Measurements from ENCODE around the gene C7orf33. TPM values are rescaled to one million over a fixed set of nuclear protein-coding genes. Genes with fewer than 3 reads are reported as not detected.
"Not testable (repeated sequence)": the region's sequence is repeated elsewhere in the genome, so short reads cannot be mapped to it uniquely, and the experiment has no call there.

C7orf33 gene
- total RNA-seq, 4 donors from 2014 or later: not detected

- no peaks in the 10 kb centered on the region for H3K27me3 ChIP-seq
- no peaks in the 10 kb centered on the region for H3K36me3 ChIP-seq
- H3K27ac ChIP-seq: no peak overlapping the region
- no peak for TF ChIP-seq EP300 (IDR thresholded peaks at IDR 0.05)
- no peak for TF ChIP-seq CTCF (IDR thresholded peaks at IDR 0.05)
- no peak for TF ChIP-seq POLR2AphosphoS5 (IDR thresholded peaks at IDR 0.05)
- no peak for TF ChIP-seq POLR2A (IDR thresholded peaks at IDR 0.05)
- DNase-seq (ENCODE audit: low spot score in 2 of 2): no peak
- 79% methylated on average over 9 of the region's 9 CpGs for WGBS
- no peaks in the 10 kb centered on the region for H3K9me3 ChIP-seq
- H3K4me3 ChIP-seq: no peak overlapping the region
- no peaks in the 10 kb centered on the region for H3K4me1 ChIP-seq
Measured at GRCh38 chr7:148571381-148571780, 19.2 kb upstream of the C7orf33 start.

- Histone ChIP-seq H3K27me3 (no peaks in the 10 kb centered on the region), H3K9me3 (no peaks in the 10 kb centered on the region)
- DNase-seq (ENCODE audit: low spot score in 2 of 2): no peak
Measured at GRCh38 chr7:148572067-148572522, 18.5 kb upstream of the C7orf33 start.

GRCh38 chr7:148573581-148573980, 17.0 kb upstream of the C7orf33 start:
- not testable (repeated sequence) for H3K9me3 ChIP-seq; H3K4me1 ChIP-seq; DNase-seq (ENCODE audit: low spot score in 2 of 2); H3K36me3 ChIP-seq; H3K27me3 ChIP-seq; H3K27ac ChIP-seq; H3K4me3 ChIP-seq

More at GRCh38 chr7:148572067-148572522, 18.5 kb upstream of the C7orf33 start:
- no peak overlapping the region for H3K27ac ChIP-seq
- H3K4me3 ChIP-seq: no peak overlapping the region
- no peaks in the 10 kb centered on the region for H3K4me1 ChIP-seq
- TF ChIP-seq POLR2AphosphoS5 (IDR thresholded peaks at IDR 0.05) (no peak), POLR2A (IDR thresholded peaks at IDR 0.05) (no peak), EP300 (IDR thresholded peaks at IDR 0.05) (no peak), CTCF (IDR thresholded peaks at IDR 0.05) (no peak)
- WGBS: 84% methylated on average over 9 of the region's 9 CpGs
- no peaks in the 10 kb centered on the region for H3K36me3 ChIP-seq

- Histone ChIP-seq H3K4me1 (no peaks in the 10 kb centered on the region), H3K36me3 (no peaks in the 10 kb centered on the region), H3K27me3 (no peaks in the 10 kb centered on the region), H3K4me3 (no peak overlapping the region), H3K9me3 (no peaks in the 10 kb centered on the region), H3K27ac (no peak overlapping the region)
- peak in 1 of 2 donors; percentile 78 for DNase-seq (ENCODE audit: low spot score in 2 of 2)
- 45% methylated on average over 8 of the region's 8 CpGs for WGBS
- no peak for TF ChIP-seq POLR2A (IDR thresholded peaks at IDR 0.05)
- TF ChIP-seq CTCF (IDR thresholded peaks at IDR 0.05): peak; percentile 69 to 81
- TF ChIP-seq EP300 (IDR thresholded peaks at IDR 0.05): no peak
- no peak for TF ChIP-seq POLR2AphosphoS5 (IDR thresholded peaks at IDR 0.05)
Measured at GRCh38 chr7:148575640-148576411, 14.7 kb upstream of the C7orf33 start.

- 92% methylated on average over 4 of the region's 4 CpGs for WGBS
Measured at GRCh38 chr7:148579366-148579765, 11.2 kb upstream of the C7orf33 start.

More at GRCh38 chr7:148579366-148579765, 11.2 kb upstream of the C7orf33 start:
- Histone ChIP-seq H3K4me1 (no peaks in the 10 kb centered on the region), H3K36me3 (no peaks in the 10 kb centered on the region), H3K27me3 (no peaks in the 10 kb centered on the region), H3K4me3 (no peak overlapping the region), H3K9me3 (no peaks in the 10 kb centered on the region), H3K27ac (no peak overlapping the region)
- TF ChIP-seq POLR2A (IDR thresholded peaks at IDR 0.05) (no peak), EP300 (IDR thresholded peaks at IDR 0.05) (no peak), CTCF (IDR thresholded peaks at IDR 0.05) (no peak), POLR2AphosphoS5 (IDR thresholded peaks at IDR 0.05) (no peak)
- DNase-seq (ENCODE audit: low spot score in 2 of 2): no peak
